GM19351 (cell line): Measurements from ENCODE around the gene PI4KA.

Source experiments
- ATAC-seq: cut with Tn5 transposase; IDR thresholded peaks from one replicate; pipeline ENCODE4 v1.9.1; 2021; ENCODE audit warnings: mild to moderate bottlenecking, moderate library complexity; ENCODE audit not compliant: unreplicated experiment

PI4KA gene

DNA sequence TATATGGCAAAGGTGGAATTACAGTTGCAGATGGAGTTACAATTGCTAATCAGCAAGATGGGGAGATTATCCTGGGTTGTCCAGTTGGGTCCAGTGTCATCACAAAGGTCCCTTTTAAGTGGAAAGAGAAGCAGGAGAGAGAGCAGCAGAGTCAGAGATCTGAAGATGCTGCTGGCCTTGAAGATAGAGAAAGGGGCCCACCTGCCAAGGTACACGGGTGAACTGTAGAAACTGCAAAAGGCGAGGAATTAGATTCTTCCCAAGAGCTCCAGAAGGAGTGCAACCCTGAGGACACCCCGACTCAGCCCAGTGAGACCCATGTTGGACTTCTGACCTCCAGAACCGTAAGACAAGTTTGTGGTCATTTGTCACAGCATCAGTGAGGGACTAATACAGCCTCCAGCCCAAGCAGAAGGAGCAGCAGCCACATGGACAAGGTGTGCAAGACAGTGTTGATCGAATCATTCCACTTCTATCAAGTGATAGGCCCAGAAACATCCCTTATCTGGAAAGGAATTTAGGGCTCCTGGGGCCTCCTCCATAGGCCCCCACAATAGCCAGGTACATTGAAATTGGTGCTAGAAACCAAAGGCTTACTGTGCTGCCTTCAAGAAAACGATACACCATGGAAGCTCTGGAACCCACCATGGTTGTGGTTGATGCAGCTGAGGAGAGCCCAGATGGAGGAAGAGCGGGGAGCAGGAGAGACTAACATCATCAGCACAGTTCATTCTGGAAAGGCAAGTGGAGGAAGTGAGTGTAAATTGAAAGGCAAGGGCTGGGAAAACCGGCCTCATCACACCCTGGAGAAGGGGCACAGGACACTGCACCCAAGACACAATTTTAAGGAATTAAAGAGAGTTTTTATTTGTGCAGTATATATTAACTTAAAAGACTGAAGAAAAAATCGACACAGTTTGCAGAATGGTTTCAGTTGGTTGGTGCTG lies 23.5 kb upstream of the PI4KA start:
- ATAC-seq: no peak

DNA sequence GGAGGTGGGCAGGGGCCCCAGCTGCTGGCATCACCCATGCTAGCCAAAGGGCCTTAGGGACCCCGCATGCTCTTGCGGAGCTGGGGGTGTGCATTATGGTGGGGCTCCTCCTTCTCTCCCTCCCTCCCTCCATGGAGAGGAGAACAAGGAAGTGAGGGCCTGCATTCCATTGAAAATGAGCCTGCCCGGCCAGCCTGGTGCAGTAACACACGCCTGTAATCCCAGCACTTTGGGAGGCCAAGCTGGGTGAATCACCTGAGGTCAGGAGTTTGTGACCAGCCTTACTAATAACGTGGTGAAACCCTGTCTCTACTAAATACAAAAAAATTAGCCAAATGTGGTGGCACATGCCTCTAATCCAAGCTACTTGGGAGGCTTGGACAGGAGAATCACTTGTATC lies 22.6 kb upstream of the PI4KA start:
- no peak for ATAC-seq

DNA sequence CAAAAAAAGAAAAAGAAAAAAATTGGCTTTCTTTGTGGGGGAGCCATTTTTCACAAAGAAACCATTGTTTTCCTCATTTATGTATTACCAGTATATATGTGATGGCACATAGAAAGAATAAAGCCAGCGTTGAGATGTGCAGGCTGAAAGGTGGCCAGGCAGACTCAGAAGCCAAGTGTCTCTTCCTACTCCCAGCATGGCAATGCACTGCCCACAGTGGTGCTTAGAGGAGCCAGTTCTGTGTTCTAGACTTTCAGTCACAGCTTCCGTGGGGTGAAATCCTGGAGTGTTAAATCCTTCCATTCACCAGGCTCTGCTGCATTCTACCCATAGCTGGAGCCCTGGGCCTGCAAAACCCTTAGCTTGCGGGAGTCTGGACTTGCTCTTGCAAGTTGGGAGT lies 19.1 kb upstream of the PI4KA start:
- ATAC-seq: no peak

DNA sequence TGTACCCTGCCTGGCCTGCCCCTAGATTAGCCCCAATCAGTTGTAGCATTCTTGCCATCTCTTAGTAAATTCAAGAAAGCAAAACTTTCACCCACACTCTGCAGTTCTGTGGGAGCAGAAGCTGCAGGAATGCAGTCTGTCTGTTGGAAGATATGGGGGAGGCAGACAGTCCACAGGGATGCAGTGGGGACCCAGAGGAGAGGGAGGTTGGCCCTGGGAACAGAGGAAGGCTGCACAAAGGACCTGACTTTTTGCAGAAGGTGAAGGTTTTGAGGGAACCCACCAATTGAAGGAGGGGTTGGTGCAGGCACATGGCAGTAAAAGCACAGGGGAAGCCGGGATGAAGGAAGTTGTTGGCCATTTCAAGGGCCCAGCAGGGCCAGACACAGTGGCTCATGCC lies 16.7 kb upstream of the PI4KA start:
- ATAC-seq: no peak

DNA sequence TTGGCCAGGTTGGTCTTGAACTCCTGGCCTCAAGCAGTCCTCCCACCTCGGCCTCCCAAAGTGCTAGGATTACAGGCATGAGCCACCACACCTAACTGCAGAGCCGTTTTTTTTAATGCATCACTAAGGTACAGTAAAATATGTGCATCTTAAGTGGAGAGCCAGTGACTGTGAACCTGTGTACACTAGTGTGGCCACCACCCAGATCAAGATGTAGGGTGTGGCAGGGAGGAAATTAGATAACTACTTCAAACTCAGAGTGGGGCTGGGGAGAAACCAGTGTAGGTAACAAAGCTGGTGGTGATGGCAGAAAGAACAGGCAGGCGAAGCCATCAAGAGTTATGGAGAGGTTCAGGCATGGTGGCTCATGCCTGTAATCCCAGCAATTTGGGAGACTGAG lies 14.6 kb upstream of the PI4KA start:
- no peak for ATAC-seq

DNA sequence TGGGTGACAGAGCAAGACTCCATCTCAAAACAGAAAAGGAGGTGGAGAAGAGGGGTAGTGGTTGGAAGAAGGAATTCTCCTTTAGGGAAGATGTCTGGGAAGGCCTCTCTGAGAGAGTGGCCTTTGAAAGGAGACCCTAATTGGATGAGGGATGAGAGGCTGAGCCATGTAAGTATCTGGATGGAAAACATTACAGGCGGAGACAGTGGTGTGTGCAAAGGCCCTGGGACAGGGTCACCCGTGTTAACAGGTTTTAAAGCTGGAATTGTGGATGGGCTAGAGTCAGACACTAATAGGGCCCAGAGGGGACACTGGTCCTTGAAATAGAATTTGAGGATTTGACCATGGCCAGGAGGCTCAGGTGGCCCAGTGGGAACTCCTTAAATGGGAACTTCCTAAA lies 10.6 kb upstream of the PI4KA start:
- no peak for ATAC-seq

DNA sequence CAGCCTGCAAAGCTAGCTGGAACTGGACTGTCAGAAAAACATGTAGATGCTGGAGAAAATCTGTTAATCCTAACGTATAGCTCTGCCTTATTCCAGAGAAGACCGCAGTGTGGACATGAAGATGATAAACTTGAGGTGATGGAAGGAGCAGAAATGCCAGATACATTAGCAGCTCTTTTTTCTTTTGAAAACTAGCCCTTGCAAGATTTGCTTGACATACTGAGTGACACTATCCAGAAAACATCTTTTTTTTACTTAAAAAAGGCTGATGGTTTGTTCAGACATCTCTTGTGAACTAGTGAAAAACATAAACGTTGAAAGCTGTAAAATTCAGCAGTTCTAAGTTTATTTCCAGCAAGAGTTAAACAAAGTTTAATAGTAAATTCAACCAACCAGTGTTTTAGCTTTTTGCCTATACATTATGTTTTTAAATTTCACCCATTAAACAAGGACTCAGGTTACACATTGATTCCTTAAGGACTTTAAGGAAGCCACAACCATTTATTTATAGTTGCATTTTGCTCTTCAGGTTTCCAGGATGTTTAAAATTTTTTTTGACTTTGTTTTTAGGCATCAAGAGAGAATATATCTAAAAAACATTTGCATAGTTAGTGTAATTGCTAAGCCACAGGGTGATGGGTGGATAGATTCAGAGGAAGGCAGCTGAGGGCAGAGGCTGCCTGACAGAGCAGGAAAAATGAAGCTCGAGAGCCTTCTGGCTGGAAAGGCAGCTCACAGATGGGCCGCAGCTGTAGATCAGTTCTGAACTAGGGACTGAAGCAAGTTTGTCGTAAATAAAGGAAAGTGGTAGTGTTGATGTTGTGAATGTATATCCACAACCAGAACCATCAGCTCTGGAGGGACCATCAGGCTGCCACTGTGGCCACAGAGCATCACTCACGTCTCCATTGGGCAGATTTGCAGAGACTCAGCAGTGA lies 9.7 kb upstream of the PI4KA start:
- ATAC-seq: no peak

DNA sequence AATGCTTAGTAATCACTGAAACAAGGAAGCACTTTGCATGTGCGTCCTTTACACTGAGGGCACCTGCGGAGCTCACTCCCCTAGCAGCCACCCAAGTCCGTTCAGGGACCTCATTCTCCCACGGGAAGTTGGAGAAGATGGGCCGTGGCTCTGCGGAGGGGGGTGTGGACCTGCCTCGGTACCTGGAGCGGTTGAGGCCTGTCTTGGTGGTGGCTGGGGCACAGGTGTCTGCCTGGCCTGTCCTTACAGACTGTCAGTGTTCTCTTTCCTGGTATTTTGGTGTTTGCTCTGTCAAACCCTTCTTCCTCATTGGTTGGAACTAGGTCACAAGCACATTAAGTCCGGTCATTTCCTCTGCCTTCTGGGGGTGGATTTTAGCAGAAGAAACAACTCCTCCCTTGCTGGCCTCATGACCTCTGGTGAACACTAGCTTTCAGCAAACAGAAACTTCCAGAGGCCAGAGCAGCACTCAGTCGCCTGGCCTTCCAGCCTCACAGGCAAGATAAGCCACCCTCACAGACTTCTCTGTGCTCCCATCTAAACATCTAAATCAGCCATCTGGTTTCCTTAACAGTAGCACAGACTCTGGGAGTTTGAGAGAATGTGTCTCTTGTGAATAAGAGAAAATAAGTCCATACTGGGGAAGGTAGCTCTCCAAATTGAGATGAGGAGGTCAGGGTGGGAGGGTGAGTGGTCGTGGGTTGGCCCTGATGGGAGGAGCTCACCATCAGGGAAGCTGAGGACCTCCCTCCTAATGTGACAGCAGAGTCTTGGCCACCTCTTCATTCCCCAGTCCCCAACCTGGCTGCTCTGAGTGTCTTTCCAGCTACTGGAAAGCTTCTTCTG lies 8.8 kb upstream of the PI4KA start:
- ATAC-seq: no peak

DNA sequence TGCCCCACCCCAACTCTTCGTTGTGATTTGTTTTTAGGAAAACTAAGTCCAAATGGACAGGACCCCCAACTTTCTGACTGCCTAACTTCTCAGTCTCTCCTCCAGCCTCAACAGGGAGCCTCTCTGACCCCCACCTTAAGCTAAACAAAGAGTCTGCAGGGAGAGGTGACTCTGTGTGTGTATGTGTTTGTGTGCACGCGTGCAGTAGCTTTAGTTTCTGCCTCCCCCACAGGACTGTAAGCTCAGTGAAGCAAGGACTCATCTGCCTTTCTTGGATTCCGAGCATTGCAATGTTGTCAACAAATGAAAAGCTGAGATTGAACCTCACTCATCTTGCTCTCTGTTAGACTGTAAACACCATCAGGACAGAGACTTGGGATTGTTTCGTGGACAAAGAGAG lies 8.1 kb upstream of the PI4KA start:
- ATAC-seq: no peak

DNA sequence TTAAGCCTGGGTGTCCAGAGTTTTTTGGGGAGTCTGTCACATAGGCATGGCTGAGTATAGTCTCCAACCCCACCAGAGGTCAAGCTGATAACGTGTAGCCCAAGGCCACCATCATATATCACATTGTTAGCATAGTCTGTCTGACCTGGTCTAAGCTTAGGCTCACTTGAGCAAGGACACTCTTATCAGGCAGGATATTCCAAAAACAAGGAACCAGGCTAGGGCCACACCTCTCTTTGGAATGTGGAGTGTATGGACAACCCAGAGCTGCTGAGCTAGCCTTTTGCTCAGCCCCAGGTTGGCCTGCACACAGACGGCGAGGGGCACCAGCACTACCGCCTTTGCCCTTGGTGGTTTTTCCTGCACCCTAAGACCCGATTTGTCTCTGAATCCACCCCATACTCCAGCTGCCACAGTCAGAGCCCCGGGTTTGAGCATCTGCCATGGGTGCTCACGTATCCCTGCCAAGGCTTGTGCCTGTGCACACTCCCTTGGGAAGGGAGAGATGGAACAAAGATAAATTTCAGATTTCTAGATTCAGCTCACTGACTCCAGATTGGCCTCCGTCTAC lies 7.3 kb upstream of the PI4KA start:
- no peak for ATAC-seq

DNA sequence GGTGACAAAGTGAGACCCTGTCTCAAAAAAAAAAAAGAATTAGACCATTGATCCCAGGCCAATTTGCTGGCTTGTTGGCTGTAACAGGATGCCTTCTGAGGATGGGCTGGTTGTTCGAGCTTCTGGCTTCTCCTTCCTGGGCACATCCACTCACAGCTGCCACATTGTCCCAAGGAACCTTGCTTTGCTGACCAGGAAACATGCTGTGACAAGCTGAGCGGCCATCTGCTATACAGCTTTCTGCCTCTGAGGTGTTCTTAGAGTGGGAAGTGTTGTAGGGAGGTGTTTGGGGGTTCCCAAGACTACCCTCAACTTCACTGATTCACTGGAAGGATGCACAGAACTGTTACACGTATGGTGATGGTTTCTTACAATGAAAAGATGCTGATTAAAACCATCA lies 6.7 kb upstream of the PI4KA start:
- no peak for ATAC-seq

DNA sequence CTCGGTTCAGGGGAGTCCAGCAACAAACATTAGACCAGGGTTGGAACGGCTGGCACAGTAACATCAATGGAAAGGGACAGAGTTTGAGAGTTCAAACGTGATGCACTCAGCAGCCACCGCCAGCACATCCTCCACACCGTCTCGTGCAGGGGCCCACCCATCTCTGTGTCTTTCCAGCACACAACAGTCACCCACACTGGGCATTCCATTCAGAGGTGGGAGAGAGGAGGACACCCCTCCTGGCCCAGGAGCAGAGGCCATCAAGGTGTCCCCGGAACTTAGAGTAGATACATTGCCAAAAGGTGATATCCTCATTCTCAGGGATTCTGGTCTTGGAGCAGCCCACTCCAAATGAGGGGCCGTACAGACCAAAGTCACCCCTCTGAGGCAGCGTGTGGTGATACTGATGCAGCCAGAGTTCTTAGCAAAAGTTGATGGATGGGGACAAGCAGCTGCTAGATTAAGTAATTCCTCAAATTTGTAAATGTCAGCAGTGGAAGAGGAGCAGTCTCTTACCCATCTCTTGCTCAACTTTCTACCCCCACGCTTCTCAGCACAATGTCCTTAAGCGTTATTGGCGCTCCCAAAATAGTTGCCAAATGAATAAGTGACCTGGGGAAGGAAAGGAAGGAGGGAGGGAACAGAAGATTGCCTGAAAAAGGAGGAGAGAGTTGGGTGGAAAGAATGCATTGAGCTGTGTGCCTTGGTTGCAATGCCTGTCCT lies 5.7 kb upstream of the PI4KA start:
- no peak for ATAC-seq

DNA sequence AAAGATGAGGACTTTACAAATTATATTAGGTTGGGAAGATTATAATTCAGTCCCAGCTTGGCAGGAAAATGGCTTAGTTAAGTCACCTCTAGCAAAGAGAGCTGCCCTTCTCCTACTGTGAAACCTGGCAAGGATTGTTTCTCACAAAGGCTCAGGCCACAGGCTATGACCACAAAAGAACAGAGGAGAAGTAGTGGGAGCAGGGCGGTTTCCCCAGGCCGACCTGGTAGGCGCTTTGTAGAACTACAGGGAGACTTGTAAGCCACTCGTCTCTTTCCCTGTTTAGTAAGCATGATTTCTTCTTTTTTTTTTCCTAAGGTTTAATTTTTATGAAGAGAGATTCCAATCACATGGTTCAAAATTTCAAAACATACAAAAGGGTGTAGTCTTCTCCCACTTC lies 4.8 kb upstream of the PI4KA start:
- ATAC-seq: no peak

DNA sequence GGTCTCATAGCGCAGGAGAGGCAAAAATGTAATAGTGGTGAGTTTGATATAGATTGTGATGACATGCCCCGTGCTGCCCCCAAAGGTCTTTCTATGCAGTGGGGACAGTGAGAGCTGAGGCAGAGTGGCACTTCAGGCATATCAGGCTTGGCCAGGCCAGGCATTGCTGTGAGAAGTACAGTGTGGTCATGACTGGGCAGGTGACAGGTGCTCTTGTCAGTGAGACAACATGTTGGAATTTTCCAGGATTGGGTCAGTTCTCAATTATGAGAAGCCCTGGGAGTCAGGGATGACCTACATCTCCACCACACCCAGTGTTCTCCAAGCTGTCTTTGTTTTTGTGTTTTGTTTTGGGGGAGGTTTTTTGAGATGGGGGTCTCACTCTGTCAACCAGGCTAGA lies 3.9 kb upstream of the PI4KA start:
- ATAC-seq: no peak

DNA sequence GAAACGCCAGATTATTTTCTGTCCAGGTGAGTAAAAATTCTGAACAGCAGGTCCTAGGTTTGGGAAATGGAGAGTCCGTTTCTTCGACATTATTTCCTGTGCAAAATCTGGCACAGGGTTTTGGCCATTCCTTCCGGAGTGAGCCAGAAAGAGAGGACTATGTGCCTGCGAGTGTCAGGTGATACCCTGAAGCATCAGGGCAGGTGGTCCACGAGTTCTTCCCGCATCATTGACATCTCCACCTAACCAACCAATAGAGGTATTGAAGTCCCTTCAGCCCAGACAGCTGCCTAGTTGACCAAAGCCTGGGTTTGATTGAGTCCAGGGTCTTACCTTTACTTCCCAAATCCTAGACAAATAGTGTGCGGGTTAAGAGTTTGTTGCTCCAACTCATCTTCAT lies 1.0 kb upstream of the PI4KA start:
- no peak for ATAC-seq

DNA sequence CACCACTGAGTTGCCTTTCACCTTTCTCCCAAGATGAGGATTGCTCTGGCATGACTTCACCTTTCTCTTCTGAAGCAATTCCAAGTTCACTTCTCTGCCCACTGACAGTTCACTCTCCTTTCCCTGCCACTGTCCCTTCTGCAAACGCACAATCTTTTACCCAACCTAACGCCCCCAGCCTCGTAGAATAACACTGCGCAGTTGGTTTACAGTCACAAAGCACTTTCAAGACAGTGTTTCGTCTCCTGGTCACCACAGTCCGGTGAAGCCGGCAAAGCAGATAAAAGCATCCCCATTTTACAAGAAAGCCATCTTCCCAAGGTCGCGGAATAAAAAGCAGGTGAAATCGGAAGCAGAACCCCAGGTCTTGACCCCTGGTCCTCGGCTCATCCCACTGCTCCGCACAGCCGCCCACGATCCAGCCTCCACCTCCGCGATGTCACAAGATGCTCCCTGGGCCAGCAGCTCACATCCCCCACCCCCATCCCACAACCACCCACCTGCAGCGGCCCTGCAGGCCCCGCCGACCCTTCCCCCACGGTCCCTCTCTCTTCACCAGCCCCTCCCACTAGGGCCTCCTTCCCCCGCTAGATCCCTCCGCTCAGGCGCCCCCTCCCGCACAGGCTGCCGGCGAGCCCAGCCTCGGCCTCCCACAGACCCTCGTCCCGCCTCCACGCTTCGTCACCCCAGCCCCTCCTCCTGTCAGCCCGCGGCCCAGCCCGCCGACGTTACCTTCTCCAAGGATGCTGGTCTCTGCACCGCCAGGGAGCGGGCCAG lies 585 bp downstream of the PI4KA start:
- ATAC-seq: peak; percentile 50

DNA sequence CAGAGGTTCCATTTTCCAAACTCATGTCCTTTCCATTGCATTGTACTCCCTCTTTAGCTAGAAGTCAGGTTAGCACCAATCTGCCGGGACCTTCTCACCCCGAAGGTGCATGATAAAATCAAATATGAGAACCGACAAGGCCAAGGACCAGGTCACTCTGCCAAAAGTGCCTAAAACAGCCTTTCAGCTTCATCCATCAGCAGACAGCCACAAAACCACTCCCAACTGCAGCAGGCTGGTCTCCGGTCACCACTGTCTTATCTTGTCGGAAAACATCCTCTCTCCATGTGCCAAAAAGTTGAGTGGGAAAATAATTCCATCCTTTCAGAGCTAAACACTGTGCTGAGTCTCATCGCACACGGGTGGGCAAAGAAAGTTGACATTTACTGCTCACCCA lies 1.4 kb downstream of the PI4KA start:
- no peak for ATAC-seq

DNA sequence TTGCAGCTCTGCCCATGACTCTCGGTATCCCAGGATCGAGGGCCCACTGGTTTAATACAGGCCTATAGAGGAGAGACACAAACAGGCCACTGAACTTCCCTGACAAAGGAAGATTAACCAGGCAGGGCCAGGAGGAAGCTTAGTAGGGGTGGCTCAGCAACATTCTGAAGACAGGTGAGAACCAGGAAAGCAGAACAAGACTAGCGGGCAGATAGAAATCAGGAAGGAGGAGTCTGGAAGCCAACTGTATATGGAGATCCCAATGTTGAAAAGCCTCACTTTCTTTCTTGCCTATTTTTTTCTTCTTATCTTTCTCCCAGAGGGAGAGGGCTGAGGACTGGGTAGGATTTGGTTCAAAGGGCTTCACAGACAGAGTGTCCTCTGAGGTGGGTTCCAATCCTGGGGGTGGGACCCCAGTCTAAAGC lies 5.4 kb downstream of the PI4KA start:
- ATAC-seq: no peak

DNA sequence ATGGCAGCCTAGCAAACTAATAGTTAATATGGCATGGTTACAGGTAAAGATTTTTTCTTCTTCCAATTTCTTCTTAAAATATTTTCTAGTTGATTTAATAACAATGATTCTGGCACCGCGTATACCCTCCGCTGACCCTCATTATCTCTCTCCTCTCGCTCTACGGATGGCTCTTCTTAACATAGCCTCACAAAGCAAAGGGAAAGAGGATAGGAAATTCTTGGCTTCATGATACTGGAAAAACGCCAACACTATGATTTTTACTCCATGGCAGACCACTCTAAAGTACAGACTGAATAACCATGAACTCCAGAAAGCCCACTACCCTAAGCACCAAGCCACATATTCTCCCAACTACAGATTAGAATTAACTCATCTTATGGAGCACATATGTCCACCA lies 6.1 kb downstream of the PI4KA start:
- ATAC-seq: no peak
